Loucy (cell line): ENCODE data around the gene DIABLO.

Experiments used
- H2AFZ ChIP-seq: fragments of 200-600 bp; sonication (generic); 2 replicates; pipeline ENCODE4 v1.6.0; 2016; ENCODE audit warnings: antibody characterized with exemption, mild to moderate bottlenecking, low read length, moderate library complexity
- H3F3A ChIP-seq: fragments of 200-600 bp; 2 replicates; pipeline ENCODE4 v1.6.0; 2016; ENCODE audit warnings: antibody characterized with exemption, low read depth, mild to moderate bottlenecking
- H3K27me3 ChIP-seq: fragments of 200-600 bp; sonication (generic); 2 replicates; pipeline ENCODE4 v1.6.1; 2014; ENCODE audit warnings: low read length, mild to moderate bottlenecking; ENCODE audit not compliant: insufficient read depth, poor library complexity, severe bottlenecking
- H3K36me3 ChIP-seq: fragments of 200-600 bp; sonication (generic); 2 replicates; pipeline ENCODE4 v1.6.1; 2016; ENCODE audit warnings: low read length; ENCODE audit not compliant: insufficient read depth
- H3K4me1 ChIP-seq: fragments of 200-600 bp; sonication (generic); 2 replicates; pipeline ENCODE4 v1.5.1; 2014; ENCODE audit warnings: low read length, mild to moderate bottlenecking; ENCODE audit not compliant: insufficient read depth, poor library complexity, severe bottlenecking
- H3K4me2 ChIP-seq: fragments of 200-600 bp; sonication (generic); 2 replicates; pipeline ENCODE4 v1.6.0; 2014; ENCODE audit warnings: antibody characterized with exemption, low read length, low read depth, mild to moderate bottlenecking; ENCODE audit not compliant: poor library complexity, severe bottlenecking
- H3K4me3 ChIP-seq: fragments of 200-600 bp; sonication (generic); 2 replicates; pipeline ENCODE4 v1.5.1; 2014; ENCODE audit warnings: low read length, mild to moderate bottlenecking, mixed read lengths; ENCODE audit not compliant: poor library complexity, severe bottlenecking
- H3K79me2 ChIP-seq: fragments of 200-600 bp; sonication (generic); 2 replicates; pipeline ENCODE4 v1.6.1; 2014; ENCODE audit warnings: low read length; ENCODE audit not compliant: insufficient read depth
- H3K9ac ChIP-seq: fragments of 200-600 bp; sonication (generic); 2 replicates; pipeline ENCODE4 v1.6.0; 2014; ENCODE audit warnings: mild to moderate bottlenecking, low read depth, low read length, moderate library complexity; ENCODE audit not compliant: poor library complexity, severe bottlenecking
- H3K9me2 ChIP-seq: fragments of 200-600 bp; sonication (generic); replicated peaks from 2 replicates; pipeline ENCODE4 v1.6.1; 2016; ENCODE audit warnings: low read depth, low read length, mixed read lengths
- H3K9me3 ChIP-seq: fragments of 200-600 bp; sonication (generic); 2 replicates; pipeline ENCODE4 v1.6.1; 2014; ENCODE audit warnings: mild to moderate bottlenecking, antibody characterized with exemption, low read length, low read depth; ENCODE audit not compliant: insufficient read depth
- H4K20me1 ChIP-seq: fragments of 200-600 bp; sonication (generic); 2 replicates; pipeline ENCODE4 v1.6.0; 2014; ENCODE audit warnings: antibody characterized with exemption, low read length, mild to moderate bottlenecking; ENCODE audit not compliant: insufficient read depth, poor library complexity, severe bottlenecking
- EZH2phosphoT487 ChIP-seq: fragments of 200-600 bp; IDR thresholded peaks from 2 replicates; pipeline ENCODE4 v1.6.1; 2018; ENCODE audit warnings: antibody characterized with exemption, mild to moderate bottlenecking, moderate library complexity, borderline replicate concordance
- TF ChIP-seq, protein P1 (sequence below): fragments of 200-600 bp; sonication (generic); conservative IDR thresholded peaks from 2 replicates; pipeline ENCODE4 v1.5.1; 2014; ENCODE audit warnings: mild to moderate bottlenecking, antibody characterized with exemption, low read length

Gene DIABLO

DNA sequence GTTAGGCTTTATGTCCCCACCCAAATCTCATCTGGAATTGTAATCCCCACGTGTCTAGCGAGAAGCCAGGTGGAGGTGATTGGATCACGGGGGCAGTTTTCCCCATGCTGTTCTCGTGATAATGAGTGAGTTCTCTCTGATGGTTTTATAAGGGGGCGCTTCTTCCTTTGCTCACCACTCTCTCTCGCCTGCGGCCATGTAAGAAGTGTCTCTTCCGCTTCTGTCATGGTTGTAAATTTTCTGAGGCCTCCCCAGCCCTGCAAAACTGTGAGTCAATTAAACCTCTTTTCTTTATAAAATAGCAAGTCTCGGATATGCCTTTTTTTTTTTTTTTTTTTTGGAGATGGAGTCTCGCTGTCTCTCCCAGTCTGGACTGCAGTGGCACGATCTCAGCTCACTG is 65.1 kb downstream of the DIABLO start:
- Histone ChIP-seq H3K79me2 (no peaks in the 10 kb centered on the region), H3K9me2 (no peaks in the 10 kb centered on the region), H3K4me1 (no peaks in the 10 kb centered on the region), H3F3A (no peaks in the 10 kb centered on the region), H4K20me1 (no peaks in the 10 kb centered on the region), H3K9me3 (no peaks in the 10 kb centered on the region), H3K27me3 (no peaks in the 10 kb centered on the region), H3K9ac (no peak overlapping the region), H3K4me2 (no peak overlapping the region), H3K36me3 (no peaks in the 10 kb centered on the region), H2AFZ (no peak overlapping the region), H3K4me3 (no peak overlapping the region)
- TF ChIP-seq, protein P1, sequence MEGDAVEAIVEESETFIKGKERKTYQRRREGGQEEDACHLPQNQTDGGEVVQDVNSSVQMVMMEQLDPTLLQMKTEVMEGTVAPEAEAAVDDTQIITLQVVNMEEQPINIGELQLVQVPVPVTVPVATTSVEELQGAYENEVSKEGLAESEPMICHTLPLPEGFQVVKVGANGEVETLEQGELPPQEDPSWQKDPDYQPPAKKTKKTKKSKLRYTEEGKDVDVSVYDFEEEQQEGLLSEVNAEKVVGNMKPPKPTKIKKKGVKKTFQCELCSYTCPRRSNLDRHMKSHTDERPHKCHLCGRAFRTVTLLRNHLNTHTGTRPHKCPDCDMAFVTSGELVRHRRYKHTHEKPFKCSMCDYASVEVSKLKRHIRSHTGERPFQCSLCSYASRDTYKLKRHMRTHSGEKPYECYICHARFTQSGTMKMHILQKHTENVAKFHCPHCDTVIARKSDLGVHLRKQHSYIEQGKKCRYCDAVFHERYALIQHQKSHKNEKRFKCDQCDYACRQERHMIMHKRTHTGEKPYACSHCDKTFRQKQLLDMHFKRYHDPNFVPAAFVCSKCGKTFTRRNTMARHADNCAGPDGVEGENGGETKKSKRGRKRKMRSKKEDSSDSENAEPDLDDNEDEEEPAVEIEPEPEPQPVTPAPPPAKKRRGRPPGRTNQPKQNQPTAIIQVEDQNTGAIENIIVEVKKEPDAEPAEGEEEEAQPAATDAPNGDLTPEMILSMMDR: no peak
- no peak for TF ChIP-seq EZH2phosphoT487

DNA sequence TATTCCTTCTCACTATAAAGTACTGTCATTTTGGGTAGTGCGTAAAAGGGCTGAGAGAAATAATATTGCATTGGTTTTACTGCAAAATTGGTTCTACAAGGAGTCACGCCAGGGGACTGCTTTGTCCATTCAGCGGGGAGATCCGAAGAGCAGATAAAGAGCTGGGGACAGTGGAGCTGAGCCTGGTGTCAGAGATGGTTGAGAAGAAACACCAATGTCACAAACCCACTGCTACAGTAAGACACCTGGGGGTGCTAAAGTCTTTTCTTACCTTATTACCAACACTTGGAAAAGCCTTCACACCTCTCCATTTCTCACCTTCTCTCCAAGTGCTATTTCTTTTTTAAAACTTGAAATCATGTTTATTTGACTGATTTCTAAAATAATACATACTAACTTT is 66.0 kb downstream of the DIABLO start:
- Histone ChIP-seq H3K79me2 (no peaks in the 10 kb centered on the region), H3K27me3 (no peaks in the 10 kb centered on the region), H3K4me1 (no peaks in the 10 kb centered on the region), H2AFZ (no peak overlapping the region), H3K4me3 (no peak overlapping the region), H3K9me2 (no peaks in the 10 kb centered on the region), H3F3A (no peaks in the 10 kb centered on the region), H4K20me1 (no peaks in the 10 kb centered on the region), H3K9ac (no peak overlapping the region), H3K9me3 (no peaks in the 10 kb centered on the region), H3K4me2 (no peak overlapping the region), H3K36me3 (no peaks in the 10 kb centered on the region)
- TF ChIP-seq, protein P1: peak; percentile 32
- no peak for TF ChIP-seq EZH2phosphoT487

DNA sequence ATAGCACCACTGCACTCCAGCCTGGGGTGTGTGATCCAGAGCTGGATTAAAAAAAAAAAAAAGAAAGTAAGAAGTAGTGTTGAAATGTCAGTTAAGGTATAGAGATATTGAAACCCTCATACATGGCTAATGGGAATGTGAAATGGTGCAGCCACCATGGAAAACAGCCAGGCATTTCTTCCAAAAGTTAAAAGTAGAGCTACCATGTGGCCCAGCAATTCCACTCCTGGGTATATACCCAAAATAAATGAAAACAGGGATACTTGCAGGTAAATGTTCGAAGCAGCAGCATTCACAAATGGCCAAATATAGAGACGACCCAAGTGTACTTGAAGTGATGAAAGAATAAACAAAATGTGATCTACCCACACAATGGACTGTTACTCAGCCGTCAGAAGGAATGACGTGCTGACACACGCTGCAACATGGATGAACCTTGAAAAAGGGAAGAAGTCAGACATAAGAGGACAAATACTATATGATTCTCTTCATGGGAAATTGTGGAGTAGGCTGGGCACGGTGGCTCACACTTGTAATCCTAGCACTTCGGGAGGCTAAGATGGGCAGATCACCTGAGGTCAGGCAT is 67.1 kb downstream of the DIABLO start:
- Histone ChIP-seq H3K9me2 (no peaks in the 10 kb centered on the region), H3K79me2 (no peaks in the 10 kb centered on the region), H3K4me3 (no peak overlapping the region), H3K4me1 (no peaks in the 10 kb centered on the region), H3K9ac (no peak overlapping the region), H3F3A (no peaks in the 10 kb centered on the region), H4K20me1 (no peaks in the 10 kb centered on the region), H3K4me2 (no peak overlapping the region), H2AFZ (no peak overlapping the region), H3K36me3 (no peaks in the 10 kb centered on the region), H3K9me3 (no peaks in the 10 kb centered on the region), H3K27me3 (no peaks in the 10 kb centered on the region)
- no peak for TF ChIP-seq EZH2phosphoT487
- TF ChIP-seq, protein P1: no peak
